Loucy (cell line): Measurements from ENCODE around the gene GHSR.

Experiments used
- CTCF ChIP-seq: fragments of 200-600 bp; sonication (generic); conservative IDR thresholded peaks from 2 replicates; pipeline ENCODE4 v1.5.1; 2014; ENCODE audit warnings: mild to moderate bottlenecking, antibody characterized with exemption, low read length
- EZH2phosphoT487 ChIP-seq: fragments of 200-600 bp; IDR thresholded peaks from 2 replicates; pipeline ENCODE4 v1.6.1; 2018; ENCODE audit warnings: antibody characterized with exemption, mild to moderate bottlenecking, moderate library complexity, borderline replicate concordance

GRCh38 chr3:172470588-172470987 is 22.3 kb upstream of the GHSR start:
- no peak for TF ChIP-seq CTCF
- no peak for TF ChIP-seq EZH2phosphoT487
